Measurements from ENCODE around the gene ATG9B.

DNA sequence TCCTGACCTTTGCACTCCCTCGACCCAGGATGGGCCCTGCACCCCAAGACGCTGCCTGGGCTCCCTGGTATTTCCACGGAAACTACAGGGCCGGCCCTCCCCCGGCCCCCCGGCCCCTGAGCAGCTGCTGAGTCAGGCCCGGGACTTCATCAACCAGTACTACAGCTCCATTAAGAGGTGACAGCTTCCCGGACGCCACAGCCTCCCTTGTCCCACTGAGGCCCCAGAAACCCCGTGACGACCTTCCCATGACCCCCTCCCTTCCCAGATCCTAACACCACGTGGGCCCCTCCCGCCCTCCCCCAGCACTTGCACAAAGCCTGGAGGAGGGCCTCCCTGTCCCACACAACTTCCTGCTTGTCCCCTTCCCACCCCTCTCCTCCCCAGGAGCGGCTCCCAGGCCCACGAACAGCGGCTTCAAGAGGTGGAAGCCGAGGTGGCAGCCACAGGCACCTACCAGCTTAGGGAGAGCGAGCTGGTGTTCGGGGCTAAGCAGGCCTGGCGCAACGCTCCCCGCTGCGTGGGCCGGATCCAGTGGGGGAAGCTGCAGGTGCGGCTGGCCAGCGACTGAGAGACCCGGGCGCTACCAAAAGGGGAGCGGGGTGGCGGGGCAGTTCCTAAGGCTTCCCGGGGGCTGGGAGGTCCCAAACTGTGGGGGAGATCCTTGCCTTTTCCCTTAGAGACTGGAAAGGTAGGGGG, 27.8 kb downstream of the ATG9B start:
- TF ChIP-seq, protein P1, sequence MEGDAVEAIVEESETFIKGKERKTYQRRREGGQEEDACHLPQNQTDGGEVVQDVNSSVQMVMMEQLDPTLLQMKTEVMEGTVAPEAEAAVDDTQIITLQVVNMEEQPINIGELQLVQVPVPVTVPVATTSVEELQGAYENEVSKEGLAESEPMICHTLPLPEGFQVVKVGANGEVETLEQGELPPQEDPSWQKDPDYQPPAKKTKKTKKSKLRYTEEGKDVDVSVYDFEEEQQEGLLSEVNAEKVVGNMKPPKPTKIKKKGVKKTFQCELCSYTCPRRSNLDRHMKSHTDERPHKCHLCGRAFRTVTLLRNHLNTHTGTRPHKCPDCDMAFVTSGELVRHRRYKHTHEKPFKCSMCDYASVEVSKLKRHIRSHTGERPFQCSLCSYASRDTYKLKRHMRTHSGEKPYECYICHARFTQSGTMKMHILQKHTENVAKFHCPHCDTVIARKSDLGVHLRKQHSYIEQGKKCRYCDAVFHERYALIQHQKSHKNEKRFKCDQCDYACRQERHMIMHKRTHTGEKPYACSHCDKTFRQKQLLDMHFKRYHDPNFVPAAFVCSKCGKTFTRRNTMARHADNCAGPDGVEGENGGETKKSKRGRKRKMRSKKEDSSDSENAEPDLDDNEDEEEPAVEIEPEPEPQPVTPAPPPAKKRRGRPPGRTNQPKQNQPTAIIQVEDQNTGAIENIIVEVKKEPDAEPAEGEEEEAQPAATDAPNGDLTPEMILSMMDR (IDR thresholded peaks at IDR 0.05), result no peak
- TF ChIP-seq, protein P2, sequence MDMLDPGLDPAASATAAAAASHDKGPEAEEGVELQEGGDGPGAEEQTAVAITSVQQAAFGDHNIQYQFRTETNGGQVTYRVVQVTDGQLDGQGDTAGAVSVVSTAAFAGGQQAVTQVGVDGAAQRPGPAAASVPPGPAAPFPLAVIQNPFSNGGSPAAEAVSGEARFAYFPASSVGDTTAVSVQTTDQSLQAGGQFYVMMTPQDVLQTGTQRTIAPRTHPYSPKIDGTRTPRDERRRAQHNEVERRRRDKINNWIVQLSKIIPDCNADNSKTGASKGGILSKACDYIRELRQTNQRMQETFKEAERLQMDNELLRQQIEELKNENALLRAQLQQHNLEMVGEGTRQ (IDR thresholded peaks at IDR 0.05; ENCODE audit: borderline replicate concordance, low read depth, low read length), result no peak
- TF ChIP-seq JUND (IDR thresholded peaks at IDR 0.05), result no peak
